ENCODE data around the gene PMEPA1.

Gene PMEPA1

GRCh38 chr20:57686931-57687652, 22.7 kb downstream of the PMEPA1 start:
- Mint-ChIP-seq H3K9me3 (no peaks in the 10 kb centered on the region), H3K27me3 (ENCODE audit: low read depth) (peaks cover under 1% of the 10 kb centered on the region), H3K27ac (no peak overlapping the region), H3K4me3 (no peak overlapping the region), H3K4me1 (ENCODE audit: low read depth) (no peaks in the 10 kb centered on the region), H3K36me3 (ENCODE audit: low read depth) (no peaks in the 10 kb centered on the region)

- no peak overlapping the region for H3K4me3 Mint-ChIP-seq
- H3K36me3 Mint-ChIP-seq (ENCODE audit: low read depth) = no peaks in the 10 kb centered on the region
- H3K9me3 Mint-ChIP-seq = no peaks in the 10 kb centered on the region
- H3K27me3 Mint-ChIP-seq (ENCODE audit: low read depth) = peaks cover 5% of the 10 kb centered on the region
- H3K27ac Mint-ChIP-seq = no peak overlapping the region
- no peaks in the 10 kb centered on the region for H3K4me1 Mint-ChIP-seq (ENCODE audit: low read depth)
Measured at GRCh38 chr20:57685146-57685758, 24.6 kb downstream of the PMEPA1 start.

- no peak overlapping the region for H3K27ac Mint-ChIP-seq
- H3K4me3 Mint-ChIP-seq = no peak overlapping the region
Measured at GRCh38 chr20:57684808-57685140, 25.0 kb downstream of the PMEPA1 start.

GRCh38 chr20:57683881-57684807, 25.7 kb downstream of the PMEPA1 start:
- no peaks in the 10 kb centered on the region for H3K4me1 Mint-ChIP-seq (ENCODE audit: low read depth)
- no peaks in the 10 kb centered on the region for H3K36me3 Mint-ChIP-seq (ENCODE audit: low read depth)
- no peak overlapping the region for H3K27ac Mint-ChIP-seq
- peaks cover 5% of the 10 kb centered on the region for H3K27me3 Mint-ChIP-seq (ENCODE audit: low read depth)
- H3K9me3 Mint-ChIP-seq = no peaks in the 10 kb centered on the region
- H3K4me3 Mint-ChIP-seq = no peak overlapping the region

More at GRCh38 chr20:57684808-57685140, 25.0 kb downstream of the PMEPA1 start:
- no peaks in the 10 kb centered on the region for H3K4me1 Mint-ChIP-seq (ENCODE audit: low read depth)
- H3K9me3 Mint-ChIP-seq = no peaks in the 10 kb centered on the region
- no peaks in the 10 kb centered on the region for H3K36me3 Mint-ChIP-seq (ENCODE audit: low read depth)
- peaks cover 5% of the 10 kb centered on the region for H3K27me3 Mint-ChIP-seq (ENCODE audit: low read depth)

- Mint-ChIP-seq H3K27me3 (ENCODE audit: low read depth) (peaks cover 5% of the 10 kb centered on the region), H3K27ac (no peak overlapping the region), H3K4me1 (ENCODE audit: low read depth) (no peaks in the 10 kb centered on the region), H3K4me3 (no peak overlapping the region), H3K36me3 (ENCODE audit: low read depth) (no peaks in the 10 kb centered on the region), H3K9me3 (no peaks in the 10 kb centered on the region)
Measured at GRCh38 chr20:57683287-57683686, 26.5 kb downstream of the PMEPA1 start.

- no peak overlapping the region for H3K4me3 Mint-ChIP-seq
- H3K9me3 Mint-ChIP-seq = no peaks in the 10 kb centered on the region
- no peaks in the 10 kb centered on the region for H3K36me3 Mint-ChIP-seq (ENCODE audit: low read depth)
- H3K4me1 Mint-ChIP-seq (ENCODE audit: low read depth) = no peaks in the 10 kb centered on the region
- H3K27me3 Mint-ChIP-seq (ENCODE audit: low read depth) = peaks cover 9% of the 10 kb centered on the region
- H3K27ac Mint-ChIP-seq = no peak overlapping the region
Measured at GRCh38 chr20:57682184-57683101, 27.4 kb downstream of the PMEPA1 start.

GRCh38 chr20:57680934-57681914, 28.6 kb downstream of the PMEPA1 start:
- Mint-ChIP-seq H3K27me3 (ENCODE audit: low read depth) (peaks cover 9% of the 10 kb centered on the region), H3K27ac (no peak overlapping the region), H3K4me1 (ENCODE audit: low read depth) (no peaks in the 10 kb centered on the region), H3K4me3 (no peak overlapping the region), H3K36me3 (ENCODE audit: low read depth) (no peaks in the 10 kb centered on the region), H3K9me3 (no peaks in the 10 kb centered on the region)

GRCh38 chr20:57680131-57680716, 29.6 kb downstream of the PMEPA1 start:
- Mint-ChIP-seq H3K4me3 (no peak overlapping the region), H3K9me3 (no peaks in the 10 kb centered on the region), H3K36me3 (ENCODE audit: low read depth) (no peaks in the 10 kb centered on the region), H3K27ac (no peak overlapping the region), H3K27me3 (ENCODE audit: low read depth) (peaks cover 9% of the 10 kb centered on the region), H3K4me1 (ENCODE audit: low read depth) (no peaks in the 10 kb centered on the region)

- H3K4me3 Mint-ChIP-seq = no peak overlapping the region
- no peaks in the 10 kb centered on the region for H3K36me3 Mint-ChIP-seq (ENCODE audit: low read depth)
- no peaks in the 10 kb centered on the region for H3K9me3 Mint-ChIP-seq
- no peak overlapping the region for H3K27ac Mint-ChIP-seq
- H3K4me1 Mint-ChIP-seq (ENCODE audit: low read depth) = no peaks in the 10 kb centered on the region
- peaks cover 9% of the 10 kb centered on the region for H3K27me3 Mint-ChIP-seq (ENCODE audit: low read depth)
Measured at GRCh38 chr20:57679113-57679512, 30.7 kb downstream of the PMEPA1 start.

- Mint-ChIP-seq H3K27me3 (ENCODE audit: low read depth) (peaks cover 9% of the 10 kb centered on the region), H3K27ac (no peak overlapping the region), H3K4me1 (ENCODE audit: low read depth) (no peaks in the 10 kb centered on the region), H3K4me3 (no peak overlapping the region), H3K36me3 (ENCODE audit: low read depth) (no peaks in the 10 kb centered on the region), H3K9me3 (no peaks in the 10 kb centered on the region)
Measured at GRCh38 chr20:57678340-57678739, 31.5 kb downstream of the PMEPA1 start.

GRCh38 chr20:57677584-57677982, 32.2 kb downstream of the PMEPA1 start:
- H3K9me3 Mint-ChIP-seq = no peaks in the 10 kb centered on the region
- no peaks in the 10 kb centered on the region for H3K36me3 Mint-ChIP-seq (ENCODE audit: low read depth)
- H3K27me3 Mint-ChIP-seq (ENCODE audit: low read depth) = peaks cover 9% of the 10 kb centered on the region
- no peak overlapping the region for H3K4me3 Mint-ChIP-seq
- no peaks in the 10 kb centered on the region for H3K4me1 Mint-ChIP-seq (ENCODE audit: low read depth)
- H3K27ac Mint-ChIP-seq = no peak overlapping the region

- no peaks in the 10 kb centered on the region for H3K4me1 Mint-ChIP-seq (ENCODE audit: low read depth)
Measured at GRCh38 chr20:57676589-57677583, 32.9 kb downstream of the PMEPA1 start.

More at GRCh38 chr20:57676589-57677583, 32.9 kb downstream of the PMEPA1 start:
- Mint-ChIP-seq H3K4me3 (no peak overlapping the region), H3K27ac (no peak overlapping the region), H3K27me3 (ENCODE audit: low read depth) (peaks cover 7% of the 10 kb centered on the region), H3K9me3 (no peaks in the 10 kb centered on the region), H3K36me3 (ENCODE audit: low read depth) (no peaks in the 10 kb centered on the region)
